Neural progenitor cell (in vitro differentiated cells): Measurements from ENCODE around the gene DLGAP3. TPM values are rescaled to one million over a fixed set of nuclear protein-coding genes. Genes with fewer than 3 reads are reported as not detected.

Source experiments
- DNase-seq: peaks from one replicate; pipeline ENCODE4 v3.0.0-alpha.2; 2016; ENCODE audit warnings: low spot score
- H2AFZ ChIP-seq: fragments of 200-600 bp; sonication (generic); replicated peaks from 2 replicates; pipeline ENCODE4 v1.6.1; 2016; ENCODE audit warnings: antibody characterized with exemption
- H3F3A ChIP-seq: fragments of 200-600 bp; sonication (generic); 2 replicates; pipeline ENCODE4 v1.6.1; 2016; ENCODE audit warnings: antibody characterized with exemption, low read depth
- H3K27ac ChIP-seq: fragments of 200-600 bp; sonication (generic); 2 replicates; pipeline ENCODE4 v1.5.1; 2016; ENCODE audit warnings: mild to moderate bottlenecking
- H3K27me3 ChIP-seq: fragments of 200-600 bp; sonication (generic); 2 replicates; pipeline ENCODE4 v1.6.1; 2016; ENCODE audit warnings: mild to moderate bottlenecking, moderate library complexity
- H3K36me3 ChIP-seq: fragments of 200-600 bp; sonication (generic); 2 replicates; pipeline ENCODE4 v1.5.1; 2016
- H3K4me1 ChIP-seq: fragments of 200-600 bp; sonication (generic); 2 replicates; pipeline ENCODE4 v1.6.1; 2016; ENCODE audit warnings: mixed run types
- H3K4me2 ChIP-seq: fragments of 200-600 bp; sonication (generic); 2 replicates; pipeline ENCODE4 v1.6.1; 2016
- H3K4me3 ChIP-seq: fragments of 200-600 bp; sonication (generic); 2 replicates; pipeline ENCODE4 v1.5.1; 2016
- H3K79me2 ChIP-seq: fragments of 200-600 bp; sonication (generic); 2 replicates; pipeline ENCODE4 v1.6.1; 2016; ENCODE audit warnings: low read depth
- H3K9ac ChIP-seq: fragments of 200-600 bp; sonication (generic); 2 replicates; pipeline ENCODE4 v1.6.1; 2016
- H3K9me3 ChIP-seq: fragments of 200-600 bp; sonication (generic); 2 replicates; pipeline ENCODE4 v1.5.1; 2016; ENCODE audit warnings: low read depth
- H4K20me1 ChIP-seq: fragments of 200-600 bp; sonication (generic); 2 replicates; pipeline ENCODE4 v1.6.1; 2016; ENCODE audit warnings: low read depth
- H3K27ac Mint-ChIP-seq: 3 replicates; pipeline ENCODE4 v1.8.0; 2021; ENCODE audit warnings: mixed read lengths
- H3K27me3 Mint-ChIP-seq: 2 replicates; pipeline ENCODE4 v1.8.0; 2022; ENCODE audit warnings: low read depth, mild to moderate bottlenecking, inconsistent platforms, moderate library complexity, mixed read lengths; ENCODE audit not compliant: insufficient read depth
- H3K36me3 Mint-ChIP-seq: 3 replicates; pipeline ENCODE4 v1.8.0; 2021; ENCODE audit warnings: mixed read lengths
- H3K4me1 Mint-ChIP-seq: 3 replicates; pipeline ENCODE4 v1.8.0; 2021; ENCODE audit warnings: mixed read lengths
- H3K4me3 Mint-ChIP-seq: 3 replicates; pipeline ENCODE4 v1.8.0; 2021; ENCODE audit warnings: mild to moderate bottlenecking, moderate library complexity, mixed read lengths
- H3K9me3 Mint-ChIP-seq: 3 replicates; pipeline ENCODE4 v1.8.0; 2020; ENCODE audit warnings: mixed read lengths
- CTCF ChIP-seq: fragments of 200-600 bp; sonication (generic); IDR thresholded peaks from 2 replicates; pipeline ENCODE4 v1.5.1; 2017; ENCODE audit warnings: antibody characterized with exemption, mild to moderate bottlenecking
- EZH2 ChIP-seq: fragments of 200-600 bp; sonication (generic); IDR thresholded peaks from 2 replicates; pipeline ENCODE4 v1.6.1; 2017; ENCODE audit warnings: antibody characterized with exemption, mild to moderate bottlenecking, moderate library complexity
- EZH2phosphoT487 ChIP-seq: fragments of 200-600 bp; sonication (generic); IDR thresholded peaks from 2 replicates; pipeline ENCODE4 v1.6.1; 2017; ENCODE audit warnings: antibody characterized with exemption
- total RNA-seq: library from RNA; depleted of rRNA; stranded (reverse); fragments of >200 nt; gene quantifications from 2 replicates; pipeline ENCODE4 v1.2.3, GENCODE V29; 2015; ENCODE audit warnings: low replicate concordance

DLGAP3 gene
- total RNA-seq, 1 donor from 2014 or later: not detected

- Histone ChIP-seq H3K9me3 (no peaks in the 10 kb centered on the region), H3K4me1 (no peaks in the 10 kb centered on the region), H3K4me3 (no peak overlapping the region), H3K4me2 (no peak overlapping the region), H3F3A (no peaks in the 10 kb centered on the region), H3K9ac (no peak overlapping the region), H3K27ac (no peak overlapping the region), H2AFZ (no peak overlapping the region), H3K36me3 (no peaks in the 10 kb centered on the region), H4K20me1 (no peaks in the 10 kb centered on the region), H3K79me2 (no peaks in the 10 kb centered on the region), H3K27me3 (peaks cover 45% of the 10 kb centered on the region)
- Mint-ChIP-seq H3K9me3 (peaks cover 2% of the 10 kb centered on the region), H3K4me3 (no peak overlapping the region), H3K36me3 (no peaks in the 10 kb centered on the region), H3K4me1 (peaks cover 9% of the 10 kb centered on the region), H3K27me3 (peaks cover 16% of the 10 kb centered on the region), H3K27ac (peak overlapping the region; percentile 76)
- no peak for TF ChIP-seq EZH2phosphoT487
- no peak for TF ChIP-seq EZH2
- no peak for TF ChIP-seq CTCF
- DNase-seq: peak; percentile 34
Observed at GRCh38 chr1:34870395-34870794, 59.1 kb downstream of the DLGAP3 start.

GRCh38 chr1:34869760-34870159 lies 59.7 kb downstream of the DLGAP3 start:
- no peak for TF ChIP-seq EZH2phosphoT487
- no peak for TF ChIP-seq EZH2
- no peak for TF ChIP-seq CTCF
- no peak overlapping the region for H3K4me3 ChIP-seq
- peaks cover 9% of the 10 kb centered on the region for H3K4me1 Mint-ChIP-seq
- no peaks in the 10 kb centered on the region for H3K36me3 ChIP-seq
- no peaks in the 10 kb centered on the region for H3K79me2 ChIP-seq
- no peak overlapping the region for H3K27ac ChIP-seq
- H2AFZ ChIP-seq: no peak overlapping the region
- no peaks in the 10 kb centered on the region for H3F3A ChIP-seq
- H3K27ac Mint-ChIP-seq: no peak overlapping the region
- H3K9ac ChIP-seq: no peak overlapping the region
- H3K27me3 ChIP-seq: peaks cover 52% of the 10 kb centered on the region
- H3K27me3 Mint-ChIP-seq: peaks cover 19% of the 10 kb centered on the region
- H3K4me3 Mint-ChIP-seq: no peak overlapping the region
- no peak for DNase-seq
- H3K36me3 Mint-ChIP-seq: no peaks in the 10 kb centered on the region
- no peak overlapping the region for H3K4me2 ChIP-seq
- no peaks in the 10 kb centered on the region for H4K20me1 ChIP-seq
- no peaks in the 10 kb centered on the region for H3K9me3 ChIP-seq
- H3K4me1 ChIP-seq: no peaks in the 10 kb centered on the region
- H3K9me3 Mint-ChIP-seq: peaks cover 2% of the 10 kb centered on the region

- Mint-ChIP-seq H3K9me3 (peaks cover 2% of the 10 kb centered on the region), H3K27me3 (peaks cover 28% of the 10 kb centered on the region), H3K36me3 (no peaks in the 10 kb centered on the region), H3K27ac (no peak overlapping the region), H3K4me3 (no peak overlapping the region), H3K4me1 (peaks cover 9% of the 10 kb centered on the region)
- no peak for DNase-seq
- H3K9ac ChIP-seq: no peak overlapping the region
- H3K36me3 ChIP-seq: no peaks in the 10 kb centered on the region
- no peaks in the 10 kb centered on the region for H3F3A ChIP-seq
- no peaks in the 10 kb centered on the region for H3K9me3 ChIP-seq
- H3K27me3 ChIP-seq: peaks cover 65% of the 10 kb centered on the region
- H3K4me2 ChIP-seq: no peak overlapping the region
- no peak overlapping the region for H2AFZ ChIP-seq
- no peaks in the 10 kb centered on the region for H3K79me2 ChIP-seq
- no peak overlapping the region for H3K4me3 ChIP-seq
- no peak overlapping the region for H3K27ac ChIP-seq
- H4K20me1 ChIP-seq: no peaks in the 10 kb centered on the region
- no peak for TF ChIP-seq EZH2phosphoT487
- TF ChIP-seq CTCF: no peak
- TF ChIP-seq EZH2: no peak
- no peaks in the 10 kb centered on the region for H3K4me1 ChIP-seq
Observed at GRCh38 chr1:34868230-34869049, 61.0 kb downstream of the DLGAP3 start.
